SK-N-SH treated with all-trans-retinoic acid at 6 μM for 48 hours (cell line): ENCODE measurements around the gene ATP11A.

ENCODE experiments used
- ARNTL ChIP-seq: fragments of 450-650 bp; formaldehyde crosslinking; IDR thresholded peaks from 2 replicates; pipeline ENCODE4 v1.5.0; 2020; ENCODE audit warnings: low read depth, mild to moderate bottlenecking, moderate library complexity, borderline replicate concordance
- CSDC2 ChIP-seq: fragments of 250-450 bp; sonication (Bioruptor Pico); IDR thresholded peaks from 2 replicates; pipeline ENCODE4 v1.5.0; 2020; ENCODE audit warnings: mild to moderate bottlenecking, moderate library complexity
- OSR1 ChIP-seq: fragments of 250-450 bp; sonication (Bioruptor Pico); IDR thresholded peaks from 2 replicates; pipeline ENCODE4 v1.8.0; 2022; ENCODE audit warnings: moderate library complexity, mild to moderate bottlenecking, inconsistent platforms
- PATZ1 ChIP-seq: fragments of 250-450 bp; sonication (Bioruptor Pico); IDR thresholded peaks from 2 replicates; pipeline ENCODE4 v1.8.0; 2020; ENCODE audit warnings: mild to moderate bottlenecking, moderate library complexity, borderline replicate concordance
- TCF4 ChIP-seq: fragments of 250-450 bp; sonication (Bioruptor Pico); IDR thresholded peaks from 2 replicates; pipeline ENCODE4 v1.8.0; 2021; ENCODE audit warnings: mild to moderate bottlenecking, moderate library complexity, borderline replicate concordance
- TOX ChIP-seq: fragments of 250-450 bp; sonication (Bioruptor Pico); IDR thresholded peaks from 2 replicates; pipeline ENCODE4 v1.8.0; 2021; ENCODE audit warnings: mild to moderate bottlenecking, moderate library complexity, borderline replicate concordance
- ZC3H10 ChIP-seq: fragments of 250-450 bp; sonication (Bioruptor Pico); IDR thresholded peaks from 2 replicates; pipeline ENCODE4 v1.5.1; 2021; ENCODE audit warnings: mild to moderate bottlenecking, moderate library complexity
- ZNF70 ChIP-seq: fragments of 450-650 bp; formaldehyde crosslinking; IDR thresholded peaks from 2 replicates; pipeline ENCODE4 v1.5.0; 2020; ENCODE audit warnings: mild to moderate bottlenecking, moderate library complexity
- TF ChIP-seq, protein P1 (sequence below): fragments of 250-450 bp; sonication (Bioruptor Pico); IDR thresholded peaks from 2 replicates; pipeline ENCODE4 v1.5.1; 2020; ENCODE audit warnings: low read depth, mild to moderate bottlenecking, moderate library complexity
- TF ChIP-seq, protein P2 (sequence below): fragments of 250-450 bp; sonication (Bioruptor Pico); IDR thresholded peaks from 2 replicates; pipeline ENCODE4 v1.5.0; 2020; ENCODE audit warnings: mild to moderate bottlenecking, moderate library complexity
- TF ChIP-seq, protein P3 (sequence below): fragments of 250-450 bp; sonication (Bioruptor Pico); IDR thresholded peaks from 2 replicates; pipeline ENCODE4 v1.5.1; 2021; ENCODE audit warnings: mild to moderate bottlenecking, moderate library complexity

DNA sequence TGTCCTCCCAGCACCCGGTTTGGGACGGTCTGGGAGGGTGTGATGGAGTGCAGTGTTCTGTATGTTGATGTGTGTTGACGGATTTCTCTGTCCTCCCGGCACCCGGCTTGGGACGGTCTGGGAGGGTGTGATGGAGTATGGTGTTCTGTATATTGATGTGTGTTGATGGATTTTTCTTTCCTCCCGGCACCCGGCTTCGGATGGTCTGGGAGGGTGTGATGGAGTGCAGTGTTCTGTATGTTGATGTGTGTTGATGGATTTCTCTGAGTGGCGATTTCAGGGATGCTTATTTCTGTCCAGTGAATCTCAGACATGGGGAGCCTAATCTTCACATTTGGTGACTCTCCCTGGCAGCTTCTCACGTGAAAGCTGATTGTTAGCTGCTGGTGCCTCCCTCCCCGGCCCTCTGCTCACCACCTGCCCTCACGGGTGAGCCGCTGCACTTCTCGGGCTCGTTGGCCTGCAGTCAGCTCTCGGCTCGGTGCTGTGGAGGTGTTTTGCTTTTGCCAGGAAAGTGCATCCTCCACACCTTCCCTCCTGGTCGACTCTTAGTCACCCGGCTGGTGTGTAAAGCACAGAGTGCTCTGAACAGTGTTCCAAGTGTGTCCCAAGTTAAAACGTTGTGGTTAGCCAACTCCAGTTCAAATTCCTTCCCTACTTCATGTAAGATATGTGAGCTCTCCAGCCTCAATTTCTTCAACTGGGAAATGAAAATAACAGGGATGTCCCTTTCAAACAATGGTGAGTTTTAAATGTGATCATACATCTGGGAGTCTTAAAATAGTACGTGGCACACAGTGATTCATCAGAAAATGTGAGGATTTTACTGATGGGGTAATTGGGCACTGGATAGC, 54.6 kb downstream of the ATP11A start:
- no peak for TF ChIP-seq ZNF70 (CRISPR knock-in tag)
- TF ChIP-seq PATZ1 = no peak
- TF ChIP-seq, protein P1, sequence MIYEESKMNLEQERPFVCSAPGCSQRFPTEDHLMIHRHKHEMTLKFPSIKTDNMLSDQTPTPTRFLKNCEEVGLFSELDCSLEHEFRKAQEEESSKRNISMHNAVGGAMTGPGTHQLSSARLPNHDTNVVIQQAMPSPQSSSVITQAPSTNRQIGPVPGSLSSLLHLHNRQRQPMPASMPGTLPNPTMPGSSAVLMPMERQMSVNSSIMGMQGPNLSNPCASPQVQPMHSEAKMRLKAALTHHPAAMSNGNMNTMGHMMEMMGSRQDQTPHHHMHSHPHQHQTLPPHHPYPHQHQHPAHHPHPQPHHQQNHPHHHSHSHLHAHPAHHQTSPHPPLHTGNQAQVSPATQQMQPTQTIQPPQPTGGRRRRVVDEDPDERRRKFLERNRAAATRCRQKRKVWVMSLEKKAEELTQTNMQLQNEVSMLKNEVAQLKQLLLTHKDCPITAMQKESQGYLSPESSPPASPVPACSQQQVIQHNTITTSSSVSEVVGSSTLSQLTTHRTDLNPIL (CRISPR knock-in tag) = no peak
- TF ChIP-seq, protein P2, sequence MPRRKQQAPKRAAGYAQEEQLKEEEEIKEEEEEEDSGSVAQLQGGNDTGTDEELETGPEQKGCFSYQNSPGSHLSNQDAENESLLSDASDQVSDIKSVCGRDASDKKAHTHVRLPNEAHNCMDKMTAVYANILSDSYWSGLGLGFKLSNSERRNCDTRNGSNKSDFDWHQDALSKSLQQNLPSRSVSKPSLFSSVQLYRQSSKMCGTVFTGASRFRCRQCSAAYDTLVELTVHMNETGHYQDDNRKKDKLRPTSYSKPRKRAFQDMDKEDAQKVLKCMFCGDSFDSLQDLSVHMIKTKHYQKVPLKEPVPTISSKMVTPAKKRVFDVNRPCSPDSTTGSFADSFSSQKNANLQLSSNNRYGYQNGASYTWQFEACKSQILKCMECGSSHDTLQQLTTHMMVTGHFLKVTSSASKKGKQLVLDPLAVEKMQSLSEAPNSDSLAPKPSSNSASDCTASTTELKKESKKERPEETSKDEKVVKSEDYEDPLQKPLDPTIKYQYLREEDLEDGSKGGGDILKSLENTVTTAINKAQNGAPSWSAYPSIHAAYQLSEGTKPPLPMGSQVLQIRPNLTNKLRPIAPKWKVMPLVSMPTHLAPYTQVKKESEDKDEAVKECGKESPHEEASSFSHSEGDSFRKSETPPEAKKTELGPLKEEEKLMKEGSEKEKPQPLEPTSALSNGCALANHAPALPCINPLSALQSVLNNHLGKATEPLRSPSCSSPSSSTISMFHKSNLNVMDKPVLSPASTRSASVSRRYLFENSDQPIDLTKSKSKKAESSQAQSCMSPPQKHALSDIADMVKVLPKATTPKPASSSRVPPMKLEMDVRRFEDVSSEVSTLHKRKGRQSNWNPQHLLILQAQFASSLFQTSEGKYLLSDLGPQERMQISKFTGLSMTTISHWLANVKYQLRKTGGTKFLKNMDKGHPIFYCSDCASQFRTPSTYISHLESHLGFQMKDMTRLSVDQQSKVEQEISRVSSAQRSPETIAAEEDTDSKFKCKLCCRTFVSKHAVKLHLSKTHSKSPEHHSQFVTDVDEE (CRISPR knock-in tag) = no peak
- TF ChIP-seq ARNTL (CRISPR knock-in tag) = no peak
- TF ChIP-seq, protein P3, sequence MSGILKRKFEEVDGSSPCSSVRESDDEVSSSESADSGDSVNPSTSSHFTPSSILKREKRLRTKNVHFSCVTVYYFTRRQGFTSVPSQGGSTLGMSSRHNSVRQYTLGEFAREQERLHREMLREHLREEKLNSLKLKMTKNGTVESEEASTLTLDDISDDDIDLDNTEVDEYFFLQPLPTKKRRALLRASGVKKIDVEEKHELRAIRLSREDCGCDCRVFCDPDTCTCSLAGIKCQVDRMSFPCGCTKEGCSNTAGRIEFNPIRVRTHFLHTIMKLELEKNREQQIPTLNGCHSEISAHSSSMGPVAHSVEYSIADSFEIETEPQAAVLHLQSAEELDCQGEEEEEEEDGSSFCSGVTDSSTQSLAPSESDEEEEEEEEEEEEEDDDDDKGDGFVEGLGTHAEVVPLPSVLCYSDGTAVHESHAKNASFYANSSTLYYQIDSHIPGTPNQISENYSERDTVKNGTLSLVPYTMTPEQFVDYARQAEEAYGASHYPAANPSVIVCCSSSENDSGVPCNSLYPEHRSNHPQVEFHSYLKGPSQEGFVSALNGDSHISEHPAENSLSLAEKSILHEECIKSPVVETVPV (CRISPR knock-in tag) = no peak
- TF ChIP-seq TOX (CRISPR knock-in tag) = no peak
- TF ChIP-seq OSR1 (CRISPR knock-in tag) = no peak
- TF ChIP-seq ZC3H10 (CRISPR knock-in tag) = no peak
- TF ChIP-seq CSDC2 (CRISPR knock-in tag) = no peak
- TF ChIP-seq TCF4 (CRISPR knock-in tag) = no peak
